K562 (cell line): ENCODE measurements around the gene MMP23B. TPM values are rescaled to one million over a fixed set of nuclear protein-coding genes. Genes with fewer than 3 reads are reported as not detected.

Experiments used
- ARID3A ChIP-seq: IDR thresholded peaks from 2 replicates; pipeline ENCODE4 v1.6.1; 2012; ENCODE audit warnings: low read depth, low read length, improper control_type of control experiment, borderline replicate concordance
- BCL6 ChIP-seq: fragments of 250-450 bp; sonication (Bioruptor Pico); IDR thresholded peaks from 2 replicates; pipeline ENCODE4 v1.4.0; 2020
- BRCA1 ChIP-seq, 2 experiments: fragments of 450-650 bp in 1 of 2; sonication (generic) in 1 of 2; formaldehyde crosslinking in 1 of 2; IDR thresholded peaks; 2 replicates each; pipeline versions ENCODE4 v1.5.0 to v1.6.1; 2017 to 2020; ENCODE audit warnings: mild to moderate bottlenecking in 1 of 2, missing genetic modification reagents in 1 of 2
- DIDO1 ChIP-seq: fragments of 450-650 bp; IDR thresholded peaks from 2 replicates; pipeline ENCODE4 v1.6.1; 2016; ENCODE audit warnings: low read depth, missing biosample characterization, missing genetic modification characterization
- ERF ChIP-seq: fragments of 450-650 bp; formaldehyde crosslinking; IDR thresholded peaks from 2 replicates; pipeline ENCODE4 v1.4.0; 2020; ENCODE audit warnings: mild to moderate bottlenecking, mixed read lengths
- ETS2 ChIP-seq: IDR thresholded peaks from 2 replicates; pipeline ENCODE4 v1.6.1; 2016; ENCODE audit warnings: borderline replicate concordance, missing genetic modification characterization, mild to moderate bottlenecking, moderate library complexity, missing compliant biosample characterization; ENCODE audit not compliant: poor library complexity, severe bottlenecking
- GATAD2A ChIP-seq: fragments of 450-650 bp; IDR thresholded peaks from 2 replicates; pipeline ENCODE4 v1.6.1; 2017
- KLF1 ChIP-seq: fragments of 450-650 bp; IDR thresholded peaks from 2 replicates; pipeline ENCODE4 v1.6.1; 2016; ENCODE audit warnings: missing genetic modification characterization, missing compliant biosample characterization
- KLF16 ChIP-seq: IDR thresholded peaks from 2 replicates; pipeline ENCODE4 v1.6.1; 2016; ENCODE audit warnings: antibody characterized with exemption
- MEF2D ChIP-seq: conservative IDR thresholded peaks from 2 replicates; pipeline ENCODE4 v1.6.1; 2016; ENCODE audit warnings: low read depth, missing genetic modification characterization, missing compliant biosample characterization
- MTA2 ChIP-seq: fragments of 450-650 bp; IDR thresholded peaks from 2 replicates; pipeline ENCODE4 v1.6.1; 2016; ENCODE audit warnings: low read depth
- MYBL2 ChIP-seq, 2 experiments: fragments of 450-650 bp in 1 of 2; sonication (generic) in 1 of 2; formaldehyde crosslinking in 1 of 2; IDR thresholded peaks; 2 replicates each; pipeline versions ENCODE4 v1.6.1 to v1.8.1; 2017 to 2022; ENCODE audit warnings: borderline replicate concordance in 1 of 2, inconsistent platforms in 1 of 2, low read depth in 1 of 2, mild to moderate bottlenecking in 1 of 2, missing genetic modification reagents in 1 of 2, moderate library complexity in 1 of 2
- NFE2L1 ChIP-seq: fragments of 450-650 bp; IDR thresholded peaks from 2 replicates; pipeline ENCODE4 v1.6.1; 2016; ENCODE audit warnings: missing genetic modification characterization, low read depth, mild to moderate bottlenecking, missing compliant biosample characterization, moderate library complexity, borderline replicate concordance
- NR0B1 ChIP-seq: fragments of 450-650 bp; IDR thresholded peaks from one replicate; pipeline ENCODE4 v1.6.1; 2018; ENCODE audit warnings: mild to moderate bottlenecking, moderate library complexity; ENCODE audit not compliant: partially characterized antibody
- NR4A1 ChIP-seq, 2 experiments: fragments of 250-450 bp in 1 of 2; fragments of 450-650 bp in 1 of 2; sonication (Bioruptor Pico) in 1 of 2; IDR thresholded peaks; 2 replicates each; pipeline versions ENCODE4 v1.4.0 to v1.6.1; 2016 to 2020; ENCODE audit warnings: mild to moderate bottlenecking in 2 of 2, missing compliant biosample characterization in 1 of 2, missing genetic modification characterization in 1 of 2, moderate library complexity in 1 of 2
- RAD21 ChIP-seq, 2 experiments: fragments of 250-450 bp in 1 of 2; fragments of 450-650 bp in 1 of 2; sonication (Bioruptor Pico) in 1 of 2; formaldehyde crosslinking in 1 of 2; IDR thresholded peaks in 1 of 2; conservative IDR thresholded peaks in 1 of 2; 2 replicates each; pipeline versions ENCODE4 v1.4.0 to v1.8.0; 2020 to 2022; ENCODE audit warnings: mild to moderate bottlenecking in 2 of 2, moderate library complexity in 1 of 2
- RBM39 ChIP-seq: fragments of 200-400 bp; formaldehyde crosslinking; optimal IDR thresholded peaks from 2 replicates; pipeline ENCODE3; 2018; ENCODE audit warnings: low read depth, low read length
- SFPQ ChIP-seq: fragments of 200-400 bp; formaldehyde crosslinking; IDR thresholded peaks from 2 replicates; pipeline ENCODE4 v1.6.1; 2017; ENCODE audit warnings: mild to moderate bottlenecking, low read depth, low read length, moderate library complexity
- SMAD4 ChIP-seq: fragments of 250-450 bp; sonication (Bioruptor Pico); conservative IDR thresholded peaks from 2 replicates; pipeline ENCODE4 v1.8.0; 2021; ENCODE audit warnings: inconsistent platforms, mild to moderate bottlenecking, moderate library complexity
- ZNF165 ChIP-seq: fragments of 250-450 bp; sonication (Bioruptor Pico); IDR thresholded peaks from 2 replicates; pipeline ENCODE4 v1.4.0; 2020; ENCODE audit warnings: borderline replicate concordance
- ZNF212 ChIP-seq: fragments of 450-650 bp; formaldehyde crosslinking; IDR thresholded peaks from 2 replicates; pipeline ENCODE4 v1.4.0; 2020; ENCODE audit warnings: mild to moderate bottlenecking
- ZNF445 ChIP-seq: fragments of 250-450 bp; sonication (Bioruptor Pico); IDR thresholded peaks from 2 replicates; pipeline ENCODE4 v1.4.0; 2020; ENCODE audit warnings: low read depth, mild to moderate bottlenecking, moderate library complexity
- ZNF507 ChIP-seq: conservative IDR thresholded peaks from 2 replicates; pipeline ENCODE4 v1.6.1; 2017; ENCODE audit warnings: missing genetic modification characterization, missing compliant biosample characterization
- polyA plus RNA-seq, 8 experiments: library from polyadenylated mRNA; depleted of rRNA in 4 of 8; stranded (reverse) in 5 of 8; unstranded in 3 of 8; fragments of >200 nt; fragmentation: Nextera tagmentation in 2 of 8; fragmentation: Illumina TruSeq in 1 of 8; extraction: Ambion mirVana in 2 of 8; extraction: Trizol in 1 of 8; gene quantifications; 2 replicates each; pipeline versions ENCODE4 v1.2.1 to v1.2.3, GENCODE V29; 2011 to 2014; ENCODE audit warnings: inconsistent platforms in 1 of 8, missing spikeins in 1 of 8
- total RNA-seq, 7 experiments: library from RNA; depleted of rRNA in 6 of 7; stranded (reverse); fragments of >200 nt in 6 of 7; fragmentation: Illumina TruSeq in 2 of 7; extraction: Trizol in 2 of 7; gene quantifications; 2 replicates each; pipeline versions ENCODE4 v1.2.1 to v1.2.3, GENCODE V29; 2011 to 2021; ENCODE audit warnings: low replicate concordance in 1 of 7

MMP23B gene
- total and polyA plus RNA-seq, 9 of the 15 experiments (the other 6 are each of a cell fraction or from before 2014, with no cell fraction given) = 0.28 to 1.2 (median 0.41) TPM; not detected in 5

GRCh38 chr1:1609822-1610485 is 22.0 kb upstream of the MMP23B start (continued):
- no peak for TF ChIP-seq SFPQ
- TF ChIP-seq RAD21 (CRISPR knock-in tag; conservative IDR thresholded peaks at IDR 0.05 in 1 of 2, IDR thresholded peaks at IDR 0.05 in 1 of 2) = no peak
- TF ChIP-seq NR4A1 (CRISPR knock-in tag; IDR thresholded peaks at IDR 0.05) = peak; percentile 95
- peak; percentile 97 for TF ChIP-seq NR4A1 (tag; IDR thresholded peaks at IDR 0.05)
- TF ChIP-seq SMAD4 (CRISPR knock-in tag) = peak; percentile 96
- no peak for TF ChIP-seq NR0B1
- TF ChIP-seq ZNF507 = peak; percentile 51
- no peak for TF ChIP-seq ETS2
- peak; percentile 89 for TF ChIP-seq ERF
- TF ChIP-seq BRCA1 (IDR thresholded peaks at IDR 0.05) = no peak
- TF ChIP-seq BRCA1 (CRISPR knock-in tag; IDR thresholded peaks at IDR 0.05) = no peak
- TF ChIP-seq MEF2D = peak; percentile 96
- TF ChIP-seq GATAD2A = no peak
- TF ChIP-seq KLF16 = no peak
- TF ChIP-seq BCL6 (CRISPR knock-in tag) = peak; percentile 61; the same call in 1 of the 2 replicates
- TF ChIP-seq KLF1 (tag) = peak; percentile 86
- peak; percentile 89; the same call in 1 of the 2 replicates for TF ChIP-seq ZNF165 (CRISPR knock-in tag)
- no peak for TF ChIP-seq MTA2
- peak; percentile 69; the same call in 1 of the 2 replicates for TF ChIP-seq DIDO1 (tag)
- TF ChIP-seq ZNF212 = peak; percentile 50; the same call in 1 of the 2 replicates
- TF ChIP-seq RBM39 = no peak
- no peak for TF ChIP-seq ARID3A
- TF ChIP-seq MYBL2 (IDR thresholded peaks at IDR 0.05; ENCODE audit: low read depth) = no peak
- TF ChIP-seq MYBL2 (CRISPR knock-in tag; IDR thresholded peaks at IDR 0.05; ENCODE audit: borderline replicate concordance) = no peak
- peak; percentile 63; the same call in 1 of the 2 replicates for TF ChIP-seq NFE2L1 (tag)
- TF ChIP-seq ZNF445 (CRISPR knock-in tag) = no peak
